Inflammatory macrophage (primary cell): ENCODE measurements around the gene TMEM18.

ENCODE experiments used
- DNase-seq, 2 donors: peaks; one replicate each; pipeline ENCODE4 v3.0.0-alpha.2; 2020 to 2022

The TMEM18 gene

DNA sequence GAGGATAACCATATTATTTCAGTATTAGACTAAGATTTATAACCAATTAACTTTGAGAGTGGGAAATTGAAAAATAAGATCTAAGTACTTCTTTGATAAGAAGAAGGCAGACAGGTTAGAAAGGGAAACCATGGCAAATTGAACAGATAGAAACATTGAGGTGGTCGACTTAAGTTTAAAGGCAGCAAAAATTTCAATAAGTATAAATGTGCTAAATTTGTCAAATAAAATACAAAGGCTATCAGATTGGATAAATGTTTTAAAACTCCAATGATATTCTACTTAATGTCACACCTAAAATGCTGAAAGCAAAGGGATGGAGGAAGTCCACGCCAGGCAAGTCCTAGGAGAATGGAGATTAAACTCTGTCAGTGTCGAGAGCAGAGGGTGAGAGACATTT is 59.2 kb downstream of the TMEM18 start:
- DNase-seq, result no peak
